HG03025 (cell line): ENCODE data around the gene ELP2.
"Not testable (repeated sequence)": the region's sequence is repeated elsewhere in the genome, so short reads cannot be mapped to it uniquely, and the experiment has no call there.

ENCODE experiments used
- ATAC-seq: cut with Tn5 transposase; IDR thresholded peaks from one replicate; pipeline ENCODE4 v1.9.1; 2021; ENCODE audit warnings: mild to moderate bottlenecking, moderate library complexity; ENCODE audit not compliant: unreplicated experiment, low FRiP score

The ELP2 gene

DNA sequence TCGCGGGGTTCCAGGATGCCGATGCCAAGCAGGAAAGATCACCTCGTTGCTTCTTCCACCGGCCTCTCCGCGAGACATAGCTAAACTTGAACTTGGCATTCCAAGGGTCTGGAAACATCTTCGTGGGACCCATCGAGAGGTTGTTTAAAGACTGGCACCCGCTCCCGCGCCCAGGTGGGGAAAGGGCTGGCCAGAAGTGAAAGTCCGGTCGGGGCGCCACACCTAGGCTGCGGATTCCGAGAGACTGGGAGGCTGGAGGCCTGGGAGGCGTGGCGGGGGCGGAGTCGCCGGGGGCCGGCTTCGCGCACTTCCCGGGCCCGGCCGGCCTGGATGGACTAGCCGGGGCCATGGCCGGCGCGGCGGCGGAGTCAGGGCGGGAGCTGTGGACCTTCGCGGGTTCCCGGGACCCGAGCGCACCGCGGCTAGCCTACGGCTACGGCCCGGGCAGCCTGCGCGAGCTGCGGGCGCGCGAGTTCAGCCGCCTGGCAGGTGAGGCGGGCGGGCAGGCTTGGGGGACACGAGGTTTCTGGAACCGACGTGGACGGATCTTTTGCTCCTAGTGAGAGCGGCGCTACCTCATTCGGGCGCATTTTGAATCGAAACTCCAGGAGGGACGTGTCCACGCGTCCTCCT is 57.6 kb downstream of the ELP2 start, which contains the start of gene MOCOS:
Gene MOCOS (plus strand): TSS at position 305 of the 633 bp plus-strand sequence. CDS start 43 bp downstream, at position 348.
- ATAC-seq, result peak; percentile 73

DNA sequence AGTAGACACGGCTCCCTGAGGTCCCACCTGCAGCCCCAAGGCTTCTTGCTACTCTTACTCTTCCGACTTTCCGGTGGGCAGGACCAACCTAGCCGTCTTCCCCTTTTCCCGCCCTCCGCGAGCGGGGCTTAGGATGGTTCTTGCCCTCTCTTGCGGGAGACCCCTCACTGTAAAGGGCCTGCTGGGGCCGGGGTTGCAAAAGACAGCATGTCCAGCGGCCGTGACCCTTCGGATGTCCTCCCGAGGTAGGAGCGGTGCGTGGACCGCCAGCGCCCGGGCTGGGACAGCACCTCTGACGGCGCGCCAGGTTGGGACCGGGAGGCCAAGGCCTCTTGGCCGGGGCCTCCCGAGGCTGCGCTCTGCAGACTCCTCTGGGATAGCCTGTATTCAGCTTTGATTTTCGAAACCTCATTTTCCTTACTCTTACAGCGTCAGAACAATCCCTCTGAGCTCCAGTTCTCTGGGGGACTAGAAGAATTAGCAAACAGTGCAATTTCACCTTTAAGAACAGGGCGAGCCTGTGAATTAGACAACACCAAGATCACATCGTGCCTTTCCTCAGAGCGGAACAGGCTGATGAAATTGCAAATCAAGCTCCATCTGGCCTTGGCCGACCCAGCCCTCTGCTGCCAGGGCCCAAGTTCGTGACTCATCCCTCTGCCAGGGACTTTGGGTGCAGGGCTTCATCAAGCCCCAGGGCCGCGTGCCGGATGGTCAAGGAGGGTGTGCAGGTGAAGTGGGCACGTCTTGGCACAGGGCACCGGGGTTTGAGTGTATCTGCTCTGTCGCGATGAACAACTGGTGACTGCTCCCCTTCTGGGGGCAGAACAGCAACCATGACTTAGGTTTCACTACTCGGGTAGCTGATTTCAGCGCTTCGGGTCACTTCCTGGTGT is 58.4 kb downstream of the ELP2 start:
- ATAC-seq, result peak; percentile 12

DNA sequence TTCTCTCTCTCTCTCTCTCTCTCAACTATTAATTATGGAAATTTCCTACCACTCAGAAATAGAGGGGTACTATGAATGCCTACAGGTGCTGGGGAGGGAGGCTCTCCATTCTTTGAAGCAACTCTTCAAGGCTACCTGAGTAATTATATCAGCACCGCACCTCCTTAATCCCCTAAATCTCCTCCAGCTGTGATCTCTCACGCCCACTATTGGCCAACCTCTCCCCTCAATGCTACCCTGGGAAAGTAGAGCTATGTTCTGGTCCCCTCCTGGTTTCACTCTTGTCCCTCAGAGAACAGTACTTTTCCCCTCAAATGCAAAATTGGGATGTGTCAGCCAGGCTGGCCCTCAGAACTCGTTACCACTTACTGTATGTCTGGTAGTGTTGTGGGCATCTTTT is 59.2 kb downstream of the ELP2 start:
- ATAC-seq, result no peak

DNA sequence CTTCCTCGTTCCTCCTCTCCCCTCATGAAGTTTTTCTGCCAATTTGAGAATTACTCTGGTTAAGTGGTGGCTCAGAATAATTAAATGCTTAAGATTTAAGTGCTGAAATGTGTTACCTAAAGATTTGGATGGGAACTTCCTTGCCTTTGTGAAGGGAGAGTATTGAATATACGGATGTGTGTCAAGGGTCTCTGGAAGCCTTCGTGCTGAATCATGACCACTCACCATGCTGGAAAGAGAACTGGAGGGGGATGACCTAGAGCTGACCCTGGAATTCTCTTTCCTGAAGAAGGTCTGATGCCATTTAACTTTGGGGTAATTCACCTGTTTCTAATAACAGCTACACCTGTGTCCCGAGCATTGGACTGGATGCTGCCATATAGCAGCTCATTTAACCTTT is 59.8 kb downstream of the ELP2 start:
- ATAC-seq, result no peak

DNA sequence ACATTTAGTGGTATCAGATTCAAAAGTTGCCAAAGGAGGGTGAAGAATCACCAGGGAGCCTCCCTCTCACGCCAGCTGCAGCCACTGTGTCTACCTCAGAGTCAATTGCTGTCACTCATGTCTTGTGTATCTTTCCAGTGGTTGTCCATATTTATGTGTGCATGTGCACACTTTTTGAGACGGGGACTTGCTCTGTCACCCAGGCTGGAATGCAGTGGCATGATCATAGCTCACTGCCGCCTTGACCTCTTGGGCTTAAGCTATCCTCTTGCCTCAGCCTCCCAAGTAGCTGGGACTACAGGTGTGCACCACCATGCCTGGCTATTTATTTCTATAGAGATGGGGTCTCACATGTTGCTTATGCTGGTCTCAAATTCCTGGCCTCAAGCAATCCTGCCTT is 61.6 kb downstream of the ELP2 start:
- ATAC-seq, result no peak

DNA sequence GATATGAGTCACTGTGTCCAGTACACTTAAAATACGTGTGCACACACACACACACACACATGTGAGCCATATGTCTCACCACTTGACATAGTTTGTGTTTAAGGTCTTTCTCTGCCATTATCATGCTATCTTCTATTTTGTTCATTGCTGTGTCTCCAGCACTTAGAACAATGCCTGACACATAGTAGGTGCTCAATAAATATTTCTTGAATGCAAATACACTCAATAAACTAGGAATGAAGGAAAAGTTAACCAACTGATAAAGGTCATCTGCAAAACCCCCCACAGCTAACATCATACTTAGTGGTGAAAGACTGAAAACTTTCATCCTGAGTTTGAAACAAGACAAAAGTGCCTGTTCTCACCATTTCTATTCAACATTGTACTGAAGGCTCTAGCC is 62.0 kb downstream of the ELP2 start:
- ATAC-seq, result no peak

DNA sequence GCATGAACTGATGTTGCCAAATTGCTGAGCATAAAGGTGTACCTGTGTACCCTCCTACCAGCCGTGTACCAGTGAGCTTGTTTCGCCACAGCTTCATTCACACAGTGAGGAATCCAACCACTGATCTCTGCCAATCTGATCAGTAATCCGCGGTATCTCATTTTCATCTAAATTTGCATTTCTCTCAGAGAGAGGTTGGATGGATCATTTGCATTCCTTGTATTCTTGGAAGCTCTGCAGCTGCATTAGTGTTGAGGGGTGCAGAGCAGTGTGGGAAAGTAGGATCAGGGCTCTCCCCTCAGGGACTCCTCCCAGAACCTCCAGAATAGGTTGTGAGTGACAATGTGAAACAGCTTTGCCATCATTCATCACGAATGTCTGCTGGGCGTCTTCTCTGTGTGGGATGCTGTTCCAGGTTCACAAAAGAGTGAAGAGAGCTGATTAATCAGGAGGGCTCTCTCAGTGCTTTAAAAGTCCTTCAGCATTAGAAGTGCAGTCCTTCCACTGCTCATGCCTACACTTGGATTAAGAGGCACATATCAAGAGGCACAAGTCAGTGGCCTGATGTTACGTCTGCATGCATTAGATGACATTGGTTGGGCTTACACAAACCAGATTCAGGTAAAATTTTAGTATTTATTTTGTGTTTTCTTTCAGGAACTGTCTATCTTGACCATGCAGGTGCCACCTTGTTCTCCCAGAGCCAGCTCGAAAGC is 65.1 kb downstream of the ELP2 start:
- ATAC-seq, result no peak

DNA sequence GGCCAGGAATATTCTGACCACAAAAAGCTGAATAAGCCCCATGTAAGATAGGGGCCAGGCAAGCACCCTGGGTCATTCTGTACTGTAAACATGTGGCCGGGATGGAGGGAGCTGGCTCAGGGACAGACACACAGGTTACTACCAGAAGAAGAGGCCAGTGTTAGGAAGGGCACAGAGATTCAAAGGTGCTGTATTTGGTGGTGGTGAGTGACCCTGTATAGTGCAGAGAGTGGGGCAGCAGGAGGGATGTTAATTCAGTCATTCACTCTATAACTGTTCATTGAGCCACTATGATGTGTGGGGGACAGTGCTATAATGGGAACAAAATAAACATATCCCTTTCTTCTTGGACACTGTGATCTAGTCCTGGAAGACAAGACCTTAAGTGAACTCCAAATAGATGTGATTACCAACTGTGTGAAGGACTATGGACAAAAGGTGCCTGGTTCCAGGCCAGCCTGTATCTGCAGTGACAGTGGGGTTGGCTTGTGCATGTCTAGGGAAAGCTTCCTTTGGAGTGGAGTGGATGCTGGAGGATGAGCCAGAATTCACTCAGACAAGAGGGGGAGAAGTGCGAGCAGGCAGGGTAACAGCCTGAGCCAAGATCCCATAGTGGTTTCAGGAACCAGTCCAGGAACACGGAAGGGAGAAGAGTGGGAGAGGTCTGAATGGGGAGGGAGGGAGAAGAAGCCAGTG is 65.9 kb downstream of the ELP2 start:
- no peak for ATAC-seq

DNA sequence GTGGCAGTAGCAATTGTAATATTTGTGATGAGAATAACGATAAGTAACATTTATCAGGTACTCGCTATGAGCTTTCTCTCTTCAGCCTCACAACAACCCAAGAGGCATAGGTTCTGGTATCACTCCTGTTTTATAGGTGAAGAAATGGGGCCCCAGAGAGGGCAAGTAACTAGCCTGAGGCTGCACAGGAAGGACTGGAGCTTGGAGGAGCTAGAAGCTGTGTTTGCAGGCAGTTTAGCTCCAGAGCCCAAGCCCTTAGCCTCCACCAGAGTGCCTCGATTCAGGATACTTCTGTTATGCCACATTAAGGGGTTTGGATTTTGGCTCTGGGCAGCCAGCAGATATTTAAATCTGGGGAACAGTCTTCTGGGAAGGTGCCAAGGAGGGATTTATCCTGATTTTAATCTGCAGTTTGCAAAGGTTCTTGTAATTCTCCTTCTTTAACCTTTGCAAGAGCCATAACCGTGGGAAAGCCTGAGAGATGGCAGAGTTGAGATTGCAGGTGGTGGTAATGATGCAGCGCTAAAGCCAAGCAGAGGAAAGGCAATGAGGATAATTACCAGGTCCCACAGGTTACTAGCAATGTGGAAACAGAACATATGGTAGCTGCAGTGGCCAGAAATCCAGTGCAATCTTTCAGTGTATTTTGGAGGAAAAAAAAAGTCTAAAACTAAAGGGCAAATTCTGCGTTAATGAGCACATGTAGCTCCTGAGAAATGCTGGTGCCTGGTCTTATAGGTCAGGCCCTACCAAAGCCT is 66.7 kb downstream of the ELP2 start:
- ATAC-seq, result no peak

DNA sequence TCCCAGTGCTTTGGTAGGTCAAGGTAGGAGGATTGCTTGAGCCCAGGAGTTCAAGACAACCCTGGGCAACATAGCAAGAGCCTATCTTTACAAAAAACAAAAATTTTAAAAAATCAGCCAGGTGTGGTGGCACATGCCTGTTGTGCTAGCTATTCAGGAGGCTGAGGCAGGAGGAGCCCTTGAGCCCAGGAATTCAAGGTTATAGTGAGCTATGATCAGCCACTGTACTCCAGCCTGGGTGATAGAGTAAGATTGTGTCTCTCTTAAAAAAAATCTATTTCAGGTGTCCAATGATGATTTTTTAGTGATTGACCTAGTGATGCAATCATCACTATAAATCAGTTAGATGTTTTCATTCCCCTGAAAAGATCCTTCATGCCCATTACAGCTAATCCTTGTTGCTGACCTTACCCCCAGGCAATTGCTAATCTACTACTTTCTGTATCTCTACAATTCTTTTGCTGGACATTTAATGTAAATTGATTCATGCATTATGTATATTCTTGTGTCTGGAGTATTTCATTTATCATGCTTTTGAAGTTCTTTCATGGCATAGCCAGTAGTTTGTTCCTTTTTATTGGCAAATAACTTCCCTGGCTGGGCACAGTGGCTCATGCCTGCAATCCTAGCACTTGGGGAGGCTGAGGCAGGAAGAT is 67.9 kb downstream of the ELP2 start:
- ATAC-seq, result no peak

DNA sequence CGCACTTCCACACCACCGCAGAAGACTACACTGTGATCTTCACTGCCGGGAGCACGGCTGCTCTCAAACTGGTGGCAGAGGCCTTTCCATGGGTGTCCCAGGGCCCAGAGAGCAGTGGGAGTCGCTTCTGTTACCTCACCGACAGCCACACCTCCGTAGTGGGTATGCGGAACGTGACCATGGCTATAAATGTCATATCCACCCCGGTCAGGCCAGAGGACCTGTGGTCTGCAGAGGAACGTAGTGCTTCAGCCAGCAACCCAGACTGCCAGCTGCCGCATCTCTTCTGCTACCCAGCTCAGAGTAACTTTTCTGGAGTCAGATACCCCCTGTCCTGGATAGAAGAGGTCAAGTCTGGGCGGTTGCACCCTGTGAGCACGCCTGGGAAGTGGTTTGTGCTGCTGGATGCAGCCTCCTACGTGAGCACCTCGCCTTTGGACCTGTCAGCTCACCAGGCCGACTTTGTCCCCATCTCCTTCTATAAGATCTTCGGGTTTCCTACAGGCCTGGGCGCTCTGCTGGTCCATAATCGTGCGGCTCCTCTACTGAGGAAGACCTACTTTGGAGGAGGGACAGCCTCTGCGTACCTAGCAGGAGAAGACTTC is 70.1 kb downstream of the ELP2 start:
- ATAC-seq, result no peak

DNA sequence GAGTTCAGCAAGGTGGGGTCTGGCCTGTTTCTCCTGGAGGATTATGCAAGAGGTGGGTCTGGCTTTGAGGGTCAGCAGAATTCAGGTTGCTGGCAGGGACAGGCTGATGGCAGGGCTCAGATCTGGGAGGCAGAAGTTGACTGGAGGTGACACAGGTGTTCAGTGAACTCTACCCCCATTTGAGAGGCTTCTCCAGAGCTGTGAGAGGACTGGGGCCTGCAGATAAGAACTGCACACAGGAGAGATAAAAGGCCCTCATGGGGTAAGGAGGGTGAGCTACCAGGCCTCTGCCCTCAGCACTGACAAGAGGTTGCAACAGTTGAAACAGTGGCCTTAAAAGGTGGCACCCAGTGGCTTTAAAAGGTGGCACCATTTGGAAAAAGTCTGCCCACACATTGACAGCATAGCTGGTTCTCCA is 70.7 kb downstream of the ELP2 start:
- no peak for ATAC-seq

DNA sequence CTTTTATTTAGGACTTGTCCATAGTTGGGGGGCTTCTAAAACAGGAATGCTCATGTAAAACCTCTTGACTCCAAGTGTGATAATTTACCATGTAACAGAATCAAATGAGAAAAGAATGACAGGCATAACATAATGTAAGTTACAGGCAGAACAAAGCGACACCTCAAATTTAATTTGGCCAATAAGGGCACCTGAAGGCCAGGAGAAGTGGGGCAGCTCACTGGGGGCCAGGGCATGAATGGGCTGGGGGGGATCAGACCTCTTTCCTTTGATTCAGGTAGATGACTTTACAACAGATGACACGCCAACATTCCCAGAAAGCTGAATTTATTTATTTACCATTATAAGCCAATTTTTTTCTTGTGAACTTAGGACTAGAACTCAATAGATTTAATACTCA is 72.1 kb downstream of the ELP2 start:
- no peak for ATAC-seq

DNA sequence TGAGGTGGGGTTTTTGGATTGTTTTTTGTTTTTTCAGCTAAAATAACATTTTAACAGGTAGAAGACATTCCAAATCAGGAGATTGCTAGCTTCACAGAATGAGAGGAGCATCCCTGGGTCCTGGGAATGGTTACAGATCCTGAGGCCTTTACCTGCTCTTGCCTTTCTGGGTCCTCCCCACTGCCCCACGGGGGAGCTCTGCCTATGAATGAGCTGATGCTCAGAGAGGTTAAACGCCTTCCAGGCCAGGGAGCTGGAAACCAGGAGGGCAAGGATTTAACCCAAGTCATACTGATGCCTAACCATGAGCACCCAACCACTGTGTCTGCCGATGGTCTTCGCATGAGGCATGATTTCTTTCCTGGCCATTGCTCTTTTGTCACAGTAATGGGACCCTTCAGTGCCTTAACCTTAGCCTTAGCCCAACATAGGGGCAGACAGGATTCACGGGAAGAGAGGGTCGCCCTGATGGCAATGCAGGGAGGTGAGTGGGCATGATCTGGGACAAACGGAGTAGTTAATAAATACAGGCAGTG is 73.7 kb downstream of the ELP2 start:
- no peak for ATAC-seq

DNA sequence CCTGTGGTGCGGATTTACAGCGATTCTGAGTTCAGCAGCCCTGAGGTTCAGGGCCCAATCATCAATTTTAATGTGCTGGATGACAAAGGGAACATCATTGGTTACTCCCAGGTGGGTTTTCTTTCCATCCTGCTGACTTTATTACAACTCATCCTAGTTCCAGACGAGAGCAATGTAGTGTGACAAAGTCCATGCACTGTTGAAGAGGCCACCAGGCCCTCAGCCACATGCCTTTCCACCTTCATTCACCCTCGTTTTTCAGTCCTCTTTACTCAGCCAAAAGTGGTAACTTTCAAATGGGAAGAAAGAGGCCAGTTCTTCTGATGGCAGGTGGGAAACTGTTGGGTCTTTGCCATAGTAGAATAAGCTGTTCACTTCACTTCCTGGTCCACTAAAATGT is 75.5 kb downstream of the ELP2 start:
- ATAC-seq, result no peak

DNA sequence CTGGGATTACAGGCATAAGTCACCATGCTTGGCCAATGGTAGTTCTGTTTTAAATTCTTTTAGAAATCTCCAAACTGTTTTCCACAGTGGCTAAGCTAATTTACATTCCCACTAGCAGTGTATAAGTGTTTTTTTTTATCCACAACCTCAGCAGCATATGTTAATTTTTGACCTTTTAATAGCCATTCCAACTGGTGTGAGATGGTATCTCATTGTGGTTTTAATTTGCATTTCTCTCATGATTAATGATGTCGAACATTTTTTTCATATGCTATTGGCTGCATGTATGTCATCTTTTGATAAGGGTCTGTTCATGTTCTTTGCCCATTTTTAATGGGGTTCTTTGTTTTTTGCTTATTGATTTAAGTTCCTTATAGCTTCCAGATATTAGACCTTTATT is 77.6 kb downstream of the ELP2 start:
- no peak for ATAC-seq

DNA sequence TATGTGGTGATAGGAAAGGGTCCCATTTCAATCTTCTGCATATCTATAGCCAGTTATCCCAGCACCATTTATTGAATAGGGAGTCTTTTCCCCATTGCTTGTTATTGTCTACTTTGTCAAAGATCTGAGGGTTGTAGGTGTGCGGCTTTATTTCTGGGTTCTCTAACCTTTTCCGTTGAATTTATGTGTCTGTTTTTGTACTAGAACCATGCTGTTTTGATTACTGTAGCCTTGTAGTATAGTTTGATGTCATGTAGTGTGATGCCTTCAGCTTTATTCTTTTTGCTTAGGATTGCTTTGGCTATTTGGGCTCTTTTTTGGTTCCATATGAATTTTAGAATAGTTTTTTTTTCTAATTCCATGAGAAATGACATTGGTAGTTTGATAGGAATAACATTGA is 78.3 kb downstream of the ELP2 start:
- not testable (repeated sequence) for ATAC-seq

DNA sequence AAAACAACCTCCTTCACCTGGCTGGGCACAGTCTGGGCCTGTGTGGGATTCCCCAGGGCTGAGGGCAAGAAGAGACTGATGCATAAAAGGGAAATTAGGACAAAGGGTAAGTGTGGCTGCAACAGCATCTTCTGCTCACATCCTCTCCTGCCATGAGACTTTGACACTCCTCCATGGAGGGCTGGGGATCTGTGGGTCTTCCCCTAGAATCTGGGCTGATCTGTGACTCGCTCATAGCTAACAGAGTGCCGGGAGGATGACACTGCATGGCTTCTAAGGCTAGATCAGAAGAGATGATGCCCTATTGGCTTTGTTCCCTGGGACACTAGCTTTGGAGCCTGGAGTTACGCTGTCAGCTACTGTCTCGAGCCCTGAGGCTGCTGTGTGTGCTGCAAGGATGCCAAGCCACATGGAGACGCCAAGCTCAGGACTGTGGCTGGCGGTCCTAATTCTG is 81.9 kb downstream of the ELP2 start:
- ATAC-seq, result no peak
